Measurements from ENCODE around the gene USP49. TPM values are rescaled to one million over a fixed set of nuclear protein-coding genes. Genes with fewer than 3 reads are reported as not detected.

USP49 gene
- total and polyA plus RNA-seq, 2 of the 13 experiments (the other 11 are each of a cell fraction or from before 2014, with no cell fraction given) = 2.9 to 4.3 TPM

GRCh38 chr6:41895300-41896233 lies at the start of gene USP49 (continued):
- TF ChIP-seq MYPOP (CRISPR knock-in tag; IDR thresholded peaks at IDR 0.05) = peak; percentile 100
- 0 out of 2 replicates have a peak, but pooled peaks have one; percentile 4 for TF ChIP-seq ZNF142 (CRISPR knock-in tag; IDR thresholded peaks at IDR 0.05)
- TF ChIP-seq SKIL (CRISPR knock-in tag; IDR thresholded peaks at IDR 0.05; ENCODE audit: borderline replicate concordance) = no peak
- TF ChIP-seq ZNF10 (CRISPR knock-in tag; IDR thresholded peaks at IDR 0.05; ENCODE audit: borderline replicate concordance, low read depth) = no peak
- TF ChIP-seq ZNF383 (CRISPR knock-in tag; IDR thresholded peaks at IDR 0.05; ENCODE audit: borderline replicate concordance) = no peak
- no peak for TF ChIP-seq ZNF609 (CRISPR knock-in tag; IDR thresholded peaks at IDR 0.05; ENCODE audit: borderline replicate concordance)
- no peak for TF ChIP-seq ATF4 (CRISPR knock-in tag; IDR thresholded peaks at IDR 0.05)
- peak; percentile 59; the same call in 1 of the 2 replicates for TF ChIP-seq ZFY (CRISPR knock-in tag; IDR thresholded peaks at IDR 0.05)
- no peak for TF ChIP-seq TERF1 (CRISPR knock-in tag; IDR thresholded peaks at IDR 0.05)
